HepG2 (cell line): ENCODE data around the gene TTC29. TPM values are rescaled to one million over a fixed set of nuclear protein-coding genes. Genes with fewer than 3 reads are reported as not detected.

Source experiments
- ATAC-seq: fragments of 200-7000 bp; cut with Tn5 transposase; 3 replicates; pipeline ENCODE4 v1.9.1; 2020; ENCODE audit warnings: mild to moderate bottlenecking, moderate library complexity
- BruUV-seq: library from RNA; stranded (reverse); fragments of 400-500 nt; replicated peaks from 2 replicates; lab custom pipeline; 2021; lab: Mats Ljungman, UMichigan
- CTCF ChIA-PET: fragments of 300-600 bp; formaldehyde crosslinking; extraction: SDS; loops from one replicate; lab custom pipeline; 2021; ENCODE audit warnings: low total read pairs, inconsistent platforms, low intra/inter-chr PET ratio; lab: Yijun Ruan, JAX
- POLR2A ChIA-PET: fragments of 350-600 bp; sonication (Branson Sonifier 250); formaldehyde crosslinking; loops from one replicate; lab custom pipeline; 2020; ENCODE audit warnings: antibody characterized with exemption, inconsistent platforms; lab: Yijun Ruan, JAX
- DNase-seq: peaks from one replicate; pipeline ENCODE4 v3.0.0-alpha.2; 2015; ENCODE audit warnings: low spot score
- FAIRE-seq: peaks from 3 replicates; lab custom pipeline; 2011; peaks lifted over from hg19 to GRCh38; lab: Jason Lieb, UNC
- H2AFZ ChIP-seq: one replicate; pipeline ENCODE4 v1.6.1; 2011; ENCODE audit warnings: low read length, inconsistent platforms
- H3K27ac ChIP-seq: fragments of 300-600 bp; 3 replicates; pipeline ENCODE4 v1.8.0; 2011; ENCODE audit warnings: mixed run types, mild to moderate bottlenecking, mixed read lengths, low read length, inconsistent platforms; ENCODE audit not compliant: insufficient read depth; ENCODE audit errors: extremely low read length
- H3K27me3 ChIP-seq, 2 experiments: fragments of 200-600 bp in 1 of 2; 2 replicates in 1 of 2; 3 replicates in 1 of 2; pipeline versions ENCODE4 v1.6.0 to v1.8.0; 2011; ENCODE audit warnings: low read length in 2 of 2, mild to moderate bottlenecking in 2 of 2, moderate library complexity in 2 of 2, inconsistent platforms in 1 of 2; ENCODE audit not compliant: insufficient read depth in 2 of 2, control insufficient read depth in 1 of 2
- H3K36me3 ChIP-seq, 2 experiments: fragments of 200-600 bp in 1 of 2; replicated peaks in 1 of 2; 2 replicates in 1 of 2; 3 replicates in 1 of 2; pipeline versions ENCODE4 v1.5.1 to v1.8.0; 2011; ENCODE audit warnings: low read length in 2 of 2, inconsistent platforms in 1 of 2; ENCODE audit not compliant: insufficient read depth in 2 of 2, control insufficient read depth in 1 of 2
- H3K4me1 ChIP-seq: 2 replicates; pipeline ENCODE4 v1.5.1; 2012; ENCODE audit warnings: low read length, inconsistent platforms; ENCODE audit not compliant: insufficient read depth
- H3K4me2 ChIP-seq: 2 replicates; pipeline ENCODE4 v1.6.0; 2011; ENCODE audit warnings: low read depth, low read length, inconsistent platforms
- H3K4me3 ChIP-seq, 3 experiments: fragments of 200-600 bp in 1 of 3; sonication (generic), shearing (Covaris generic) in 1 of 3; replicated peaks in 1 of 3; 2 replicates each; pipeline ENCODE4 v1.5.1; 2011 to 2016; ENCODE audit warnings: low read length in 3 of 3, inconsistent platforms in 2 of 3, low read depth in 2 of 3, mild to moderate bottlenecking in 2 of 3, control low read depth in 1 of 3, mixed read lengths in 1 of 3; ENCODE audit not compliant: insufficient read depth in 1 of 3
- H3K79me2 ChIP-seq: one replicate; pipeline ENCODE4 v1.6.1; 2011; ENCODE audit warnings: low read length, inconsistent platforms; ENCODE audit not compliant: insufficient read depth
- H3K9ac ChIP-seq: 2 replicates; pipeline ENCODE4 v1.6.0; 2011; ENCODE audit warnings: mild to moderate bottlenecking, low read depth, low read length, inconsistent platforms; ENCODE audit not compliant: insufficient read depth
- H3K9me3 ChIP-seq: 2 replicates; pipeline ENCODE4 v1.5.1; 2012; ENCODE audit warnings: mild to moderate bottlenecking, low read length
- H4K20me1 ChIP-seq: 2 replicates; pipeline ENCODE4 v1.6.0; 2011; ENCODE audit warnings: inconsistent platforms, mild to moderate bottlenecking, low read length, moderate library complexity; ENCODE audit not compliant: insufficient read depth
- CBX1 ChIP-seq: IDR thresholded peaks from one replicate; pipeline ENCODE4 v1.6.1; 2016; ENCODE audit warnings: antibody characterized with exemption, low read depth
- ELF4 ChIP-seq: sonication (generic); formaldehyde crosslinking; IDR thresholded peaks from 2 replicates; pipeline ENCODE4 v1.5.0; 2020; ENCODE audit warnings: missing genetic modification reagents, mild to moderate bottlenecking, moderate library complexity, borderline replicate concordance
- HDAC6 ChIP-seq: fragments of 200-600 bp; sonication (generic); IDR thresholded peaks from 2 replicates; pipeline ENCODE4 v1.7.0; 2017; ENCODE audit warnings: mild to moderate bottlenecking, antibody characterized with exemption, low read length, low read depth
- HES4 ChIP-seq: sonication (generic); formaldehyde crosslinking; IDR thresholded peaks from 2 replicates; pipeline ENCODE4 v1.9.0; 2021; ENCODE audit warnings: mild to moderate bottlenecking, missing genetic modification reagents, borderline replicate concordance
- HNRNPLL ChIP-seq: fragments of 200-400 bp; formaldehyde crosslinking; IDR thresholded peaks from 2 replicates; pipeline ENCODE4 v1.6.1; 2017; ENCODE audit warnings: mild to moderate bottlenecking, low read depth, low read length; ENCODE audit not compliant: poor library complexity, severe bottlenecking
- ISX ChIP-seq: sonication (generic); formaldehyde crosslinking; conservative IDR thresholded peaks from 2 replicates; pipeline ENCODE4 v1.5.0; 2020; ENCODE audit warnings: missing genetic modification reagents
- KLF11 ChIP-seq: IDR thresholded peaks from 2 replicates; pipeline ENCODE4 v1.6.1; 2016; ENCODE audit warnings: missing compliant biosample characterization
- MBD4 ChIP-seq: IDR thresholded peaks from 2 replicates; pipeline ENCODE4 v1.6.1; 2012; ENCODE audit warnings: low read length, inconsistent platforms, borderline replicate concordance
- RFX5 ChIP-seq: IDR thresholded peaks from 2 replicates; pipeline ENCODE4 v1.6.1; 2011; ENCODE audit warnings: low read depth, low read length, improper control_type of control experiment
- SMAD1 ChIP-seq: sonication (generic); formaldehyde crosslinking; IDR thresholded peaks from 2 replicates; pipeline ENCODE4 v1.4.0; 2020; ENCODE audit warnings: missing genetic modification reagents, low read depth, mild to moderate bottlenecking, borderline replicate concordance
- ZNF543 ChIP-seq: sonication (generic); formaldehyde crosslinking; IDR thresholded peaks from 2 replicates; pipeline ENCODE4 v1.4.0; 2020; ENCODE audit warnings: mild to moderate bottlenecking, missing genetic modification reagents
- ZNF562 ChIP-seq: sonication (generic); formaldehyde crosslinking; IDR thresholded peaks from 2 replicates; pipeline ENCODE4 v1.8.0; 2022; ENCODE audit warnings: missing genetic modification reagents, borderline replicate concordance
- ZNF563 ChIP-seq: sonication (generic); formaldehyde crosslinking; IDR thresholded peaks from 2 replicates; pipeline ENCODE4 v1.8.0; 2022; ENCODE audit warnings: mild to moderate bottlenecking, moderate library complexity, missing genetic modification reagents
- ZNF674 ChIP-seq: sonication (generic); formaldehyde crosslinking; IDR thresholded peaks from 2 replicates; pipeline ENCODE4 v1.5.0; 2020; ENCODE audit warnings: low read depth, mild to moderate bottlenecking, missing genetic modification reagents
- ZNF883 ChIP-seq: sonication (generic); formaldehyde crosslinking; IDR thresholded peaks from 2 replicates; pipeline ENCODE4 v1.5.1; 2020; ENCODE audit warnings: mild to moderate bottlenecking, missing genetic modification reagents; ENCODE audit errors: not compliant biosample characterization
- ZSCAN25 ChIP-seq: sonication (generic); formaldehyde crosslinking; IDR thresholded peaks from 2 replicates; pipeline ENCODE4 v1.8.0; 2022; ENCODE audit warnings: mild to moderate bottlenecking, missing genetic modification reagents
- WGBS: methylation state at CpG from one replicate; pipeline ENCODE4 v1.1.6; 2017; ENCODE audit warnings: low lambda C conversion rate; 5-methylcytosine and 5-hydroxymethylcytosine counted together
- in situ Hi-C: cut with HindIII; loops from 2 replicates; pipeline ENCODE4 v1.10.0; 2017; ENCODE audit warnings: low pct_unique_long_range_greater_than_20kb; ENCODE audit not compliant: extremely low pct_ligation_motif_present
- intact Hi-C: fragments of 100-400 bp; cut with micrococcal nuclease; formaldehyde crosslinking; loops from one replicate; pipeline ENCODE4 v1.10.0; 2022; ENCODE audit not compliant: unreplicated experiment
- polyA plus RNA-seq, 8 experiments: library from polyadenylated mRNA; depleted of rRNA in 3 of 8; stranded (reverse) in 7 of 8; unstranded in 1 of 8; fragments of >200 nt; fragmentation: Illumina TruSeq in 4 of 8; extraction: Trizol in 4 of 8; gene quantifications; 2 replicates each; pipeline versions ENCODE4 v1.2.1 to v1.2.3, GENCODE V29; 2011 to 2016; ENCODE audit warnings: low read depth in 4 of 8, missing spikeins in 1 of 8, mixed read lengths in 1 of 8; ENCODE audit not compliant: insufficient read depth in 1 of 8
- total RNA-seq, 5 experiments: library from RNA; depleted of rRNA; stranded (reverse); fragments of >200 nt; fragmentation: Illumina TruSeq; extraction: Trizol; gene quantifications; 2 replicates each; pipeline ENCODE4 v1.2.3, GENCODE V29; 2016; ENCODE audit warnings: low read depth in 1 of 5
- TF ChIP-seq, protein P1 (sequence below): IDR thresholded peaks from 2 replicates; pipeline ENCODE4 v1.6.1; 2016; ENCODE audit warnings: mild to moderate bottlenecking, missing biosample characterization, missing genetic modification reagents
- TF ChIP-seq, protein P2 (sequence below): sonication (generic); formaldehyde crosslinking; IDR thresholded peaks from 2 replicates; pipeline ENCODE4 v1.4.0; 2020; ENCODE audit warnings: missing genetic modification reagents

The TTC29 gene
- total and polyA plus RNA-seq, 2 of the 13 experiments (the other 11 are each of a cell fraction or from before 2014, with no cell fraction given), result not detected

DNA sequence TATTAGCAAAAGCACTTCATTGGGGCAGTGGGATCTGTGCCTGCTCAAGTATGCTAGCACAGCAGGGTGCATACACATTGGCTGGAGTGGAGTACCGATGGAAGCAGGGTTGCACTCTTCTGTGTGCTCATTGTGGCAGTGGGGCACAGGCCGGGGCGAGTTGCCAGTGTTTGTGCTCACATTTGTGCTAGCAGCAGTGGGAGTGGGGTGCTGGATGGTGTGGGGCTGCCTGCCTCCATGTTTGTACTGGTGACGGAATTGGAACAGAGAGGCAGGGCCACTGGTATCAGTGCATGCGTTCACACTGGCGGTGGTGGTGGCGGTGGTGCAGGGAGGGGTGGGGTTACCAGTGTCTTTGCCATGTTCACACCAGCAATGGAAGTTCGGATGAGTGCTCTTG, 169.0 kb downstream of the TTC29 start:
- H4K20me1 ChIP-seq, result no peaks in the 10 kb centered on the region
- POLR2A ChIA-PET, result no interaction called here
- H3K27ac ChIP-seq, result no peak overlapping the region
- no peak overlapping the region for H3K4me2 ChIP-seq
- H3K9me3 ChIP-seq, result no peaks in the 10 kb centered on the region
- no peak for FAIRE-seq
- BruUV-seq, result no TSS peak
- no peaks in the 10 kb centered on the region for H3K4me1 ChIP-seq
- 44% methylated on average over 6 of the region's 8 CpGs for WGBS
- TF ChIP-seq ZNF543, result no peak
- no peak for TF ChIP-seq MBD4
- TF ChIP-seq ZNF563 (CRISPR knock-in tag), result no peak
- TF ChIP-seq, protein P1, sequence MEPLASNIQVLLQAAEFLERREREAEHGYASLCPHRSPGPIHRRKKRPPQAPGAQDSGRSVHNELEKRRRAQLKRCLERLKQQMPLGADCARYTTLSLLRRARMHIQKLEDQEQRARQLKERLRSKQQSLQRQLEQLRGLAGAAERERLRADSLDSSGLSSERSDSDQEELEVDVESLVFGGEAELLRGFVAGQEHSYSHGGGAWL (CRISPR knock-in tag), result no peak
- TF ChIP-seq CBX1, result no peak
- TF ChIP-seq ZNF562 (CRISPR knock-in tag), result no peak
- no peak for TF ChIP-seq ZNF883
- no peak for TF ChIP-seq KLF11
- TF ChIP-seq ELF4 (CRISPR knock-in tag), result no peak
- no peak for TF ChIP-seq HNRNPLL
- no peak for TF ChIP-seq SMAD1 (CRISPR knock-in tag)
- TF ChIP-seq, protein P2, sequence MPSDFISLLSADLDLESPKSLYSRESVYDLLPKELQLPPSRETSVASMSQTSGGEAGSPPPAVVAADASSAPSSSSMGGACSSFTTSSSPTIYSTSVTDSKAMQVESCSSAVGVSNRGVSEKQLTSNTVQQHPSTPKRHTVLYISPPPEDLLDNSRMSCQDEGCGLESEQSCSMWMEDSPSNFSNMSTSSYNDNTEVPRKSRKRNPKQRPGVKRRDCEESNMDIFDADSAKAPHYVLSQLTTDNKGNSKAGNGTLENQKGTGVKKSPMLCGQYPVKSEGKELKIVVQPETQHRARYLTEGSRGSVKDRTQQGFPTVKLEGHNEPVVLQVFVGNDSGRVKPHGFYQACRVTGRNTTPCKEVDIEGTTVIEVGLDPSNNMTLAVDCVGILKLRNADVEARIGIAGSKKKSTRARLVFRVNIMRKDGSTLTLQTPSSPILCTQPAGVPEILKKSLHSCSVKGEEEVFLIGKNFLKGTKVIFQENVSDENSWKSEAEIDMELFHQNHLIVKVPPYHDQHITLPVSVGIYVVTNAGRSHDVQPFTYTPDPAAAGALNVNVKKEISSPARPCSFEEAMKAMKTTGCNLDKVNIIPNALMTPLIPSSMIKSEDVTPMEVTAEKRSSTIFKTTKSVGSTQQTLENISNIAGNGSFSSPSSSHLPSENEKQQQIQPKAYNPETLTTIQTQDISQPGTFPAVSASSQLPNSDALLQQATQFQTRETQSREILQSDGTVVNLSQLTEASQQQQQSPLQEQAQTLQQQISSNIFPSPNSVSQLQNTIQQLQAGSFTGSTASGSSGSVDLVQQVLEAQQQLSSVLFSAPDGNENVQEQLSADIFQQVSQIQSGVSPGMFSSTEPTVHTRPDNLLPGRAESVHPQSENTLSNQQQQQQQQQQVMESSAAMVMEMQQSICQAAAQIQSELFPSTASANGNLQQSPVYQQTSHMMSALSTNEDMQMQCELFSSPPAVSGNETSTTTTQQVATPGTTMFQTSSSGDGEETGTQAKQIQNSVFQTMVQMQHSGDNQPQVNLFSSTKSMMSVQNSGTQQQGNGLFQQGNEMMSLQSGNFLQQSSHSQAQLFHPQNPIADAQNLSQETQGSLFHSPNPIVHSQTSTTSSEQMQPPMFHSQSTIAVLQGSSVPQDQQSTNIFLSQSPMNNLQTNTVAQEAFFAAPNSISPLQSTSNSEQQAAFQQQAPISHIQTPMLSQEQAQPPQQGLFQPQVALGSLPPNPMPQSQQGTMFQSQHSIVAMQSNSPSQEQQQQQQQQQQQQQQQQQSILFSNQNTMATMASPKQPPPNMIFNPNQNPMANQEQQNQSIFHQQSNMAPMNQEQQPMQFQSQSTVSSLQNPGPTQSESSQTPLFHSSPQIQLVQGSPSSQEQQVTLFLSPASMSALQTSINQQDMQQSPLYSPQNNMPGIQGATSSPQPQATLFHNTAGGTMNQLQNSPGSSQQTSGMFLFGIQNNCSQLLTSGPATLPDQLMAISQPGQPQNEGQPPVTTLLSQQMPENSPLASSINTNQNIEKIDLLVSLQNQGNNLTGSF (CRISPR knock-in tag), result no peak
- no peak for TF ChIP-seq ZNF674 (CRISPR knock-in tag)
- no peak for TF ChIP-seq HDAC6
- TF ChIP-seq ISX, result no peak
- TF ChIP-seq ZSCAN25 (CRISPR knock-in tag), result no peak
- TF ChIP-seq RFX5, result no peak
- TF ChIP-seq HES4 (CRISPR knock-in tag), result no peak
- H3K9ac ChIP-seq, result no peak overlapping the region
- CTCF ChIA-PET, result no interaction called here
- no peaks in the 10 kb centered on the region for H3K36me3 ChIP-seq
- H3K27me3 ChIP-seq, result no peaks in the 10 kb centered on the region
- in situ Hi-C loops, result no loop called here
- no peak overlapping the region for H3K4me3 ChIP-seq
- no peak for DNase-seq
- no peak for ATAC-seq
- H3K79me2 ChIP-seq, result no peaks in the 10 kb centered on the region
- intact Hi-C loops, result no loop called here
- H2AFZ ChIP-seq, result no peak overlapping the region
